ENCODE results near the gene TACC3.

Gene TACC3

GRCh38 chr4:1730532-1731135, 9.3 kb downstream of the TACC3 start:
- H3K36me3 ChIP-seq (ENCODE audit: control insufficient read depth, insufficient read depth, low read length) = peaks cover 69% of the 10 kb centered on the region

DNA sequence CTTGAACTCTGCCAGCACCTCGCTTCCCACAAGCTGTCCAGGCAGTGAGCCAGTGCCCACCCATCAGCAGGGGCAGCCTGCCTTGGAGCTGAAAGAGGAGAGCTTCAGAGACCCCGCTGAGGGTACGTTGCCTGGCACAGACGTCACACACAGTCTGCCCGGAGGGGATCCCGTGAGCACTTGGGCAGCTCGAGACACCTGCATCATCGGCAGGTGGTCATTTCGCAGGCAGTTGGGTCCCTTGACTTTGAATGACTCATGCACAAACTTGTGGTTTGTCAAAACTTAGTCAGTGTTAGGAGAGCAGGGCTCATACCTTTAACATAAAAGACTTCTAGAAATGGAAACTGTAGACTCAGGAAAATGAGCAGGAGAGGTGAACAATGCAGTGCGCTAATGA, 9.9 kb downstream of the TACC3 start:
- no peaks in the 10 kb centered on the region for H3K4me1 ChIP-seq (ENCODE audit: control insufficient read depth, insufficient read depth, low read length)
- H3K36me3 ChIP-seq (ENCODE audit: control insufficient read depth, insufficient read depth, low read length) = peaks cover 68% of the 10 kb centered on the region
- no peaks in the 10 kb centered on the region for H3K27me3 ChIP-seq (ENCODE audit: control insufficient read depth, insufficient read depth, low read length)
- H3K4me3 ChIP-seq (ENCODE audit: low read depth, low read length) = no peak overlapping the region
- no peak overlapping the region for H3K9ac ChIP-seq (ENCODE audit: low read depth, low read length)
- H3K9me3 ChIP-seq (ENCODE audit: control insufficient read depth, insufficient read depth, low read length) = no peaks in the 10 kb centered on the region

More at GRCh38 chr4:1730532-1731135, 9.3 kb downstream of the TACC3 start:
- H3K9ac ChIP-seq (ENCODE audit: low read depth, low read length) = no peak overlapping the region
- no peaks in the 10 kb centered on the region for H3K9me3 ChIP-seq (ENCODE audit: control insufficient read depth, insufficient read depth, low read length)
- H3K4me3 ChIP-seq (ENCODE audit: low read depth, low read length) = no peak overlapping the region
- no peaks in the 10 kb centered on the region for H3K4me1 ChIP-seq (ENCODE audit: control insufficient read depth, insufficient read depth, low read length)
- no peaks in the 10 kb centered on the region for H3K27me3 ChIP-seq (ENCODE audit: control insufficient read depth, insufficient read depth, low read length)

- Histone ChIP-seq H3K36me3 (ENCODE audit: control insufficient read depth, insufficient read depth, low read length) (peaks cover 69% of the 10 kb centered on the region), H3K9me3 (ENCODE audit: control insufficient read depth, insufficient read depth, low read length) (peaks cover 2% of the 10 kb centered on the region), H3K4me1 (ENCODE audit: control insufficient read depth, insufficient read depth, low read length) (no peaks in the 10 kb centered on the region), H3K27me3 (ENCODE audit: control insufficient read depth, insufficient read depth, low read length) (no peaks in the 10 kb centered on the region), H3K9ac (ENCODE audit: low read depth, low read length) (no peak overlapping the region), H3K4me3 (ENCODE audit: low read depth, low read length) (no peak overlapping the region)
Measured at GRCh38 chr4:1732911-1733310, 11.6 kb downstream of the TACC3 start.

DNA sequence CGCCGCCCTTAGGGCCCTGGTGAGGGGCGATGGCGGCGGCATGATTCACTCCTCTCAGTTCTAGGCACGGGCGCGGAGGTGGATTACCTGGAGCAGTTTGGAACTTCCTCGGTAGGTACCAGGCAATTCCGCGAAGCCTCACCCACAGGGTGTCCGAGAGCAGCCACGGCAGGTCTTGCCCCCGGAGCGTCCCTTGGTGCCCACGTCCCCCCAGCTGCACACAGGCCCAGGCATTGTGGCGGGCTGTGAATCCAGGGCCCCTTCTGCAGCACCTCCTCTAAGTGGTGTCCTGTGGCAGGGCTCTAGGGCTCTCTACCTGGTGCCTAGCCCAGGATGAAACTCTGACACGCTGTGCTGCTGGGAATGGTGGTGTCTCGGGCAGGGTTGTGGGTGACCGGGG, 13.9 kb downstream of the TACC3 start:
- H3K4me1 ChIP-seq (ENCODE audit: control insufficient read depth, insufficient read depth, low read length) = no peaks in the 10 kb centered on the region
- no peaks in the 10 kb centered on the region for H3K27me3 ChIP-seq (ENCODE audit: control insufficient read depth, insufficient read depth, low read length)
- no peak overlapping the region for H3K4me3 ChIP-seq (ENCODE audit: low read depth, low read length)
- peaks cover 9% of the 10 kb centered on the region for H3K9me3 ChIP-seq (ENCODE audit: control insufficient read depth, insufficient read depth, low read length)
- H3K36me3 ChIP-seq (ENCODE audit: control insufficient read depth, insufficient read depth, low read length) = peaks cover 75% of the 10 kb centered on the region
- no peak overlapping the region for H3K9ac ChIP-seq (ENCODE audit: low read depth, low read length)

- H3K9ac ChIP-seq (ENCODE audit: low read depth, low read length) = no peak overlapping the region
- H3K36me3 ChIP-seq (ENCODE audit: control insufficient read depth, insufficient read depth, low read length) = peaks cover 82% of the 10 kb centered on the region
- no peaks in the 10 kb centered on the region for H3K4me1 ChIP-seq (ENCODE audit: control insufficient read depth, insufficient read depth, low read length)
- no peaks in the 10 kb centered on the region for H3K27me3 ChIP-seq (ENCODE audit: control insufficient read depth, insufficient read depth, low read length)
- peaks cover 9% of the 10 kb centered on the region for H3K9me3 ChIP-seq (ENCODE audit: control insufficient read depth, insufficient read depth, low read length)
- no peak overlapping the region for H3K4me3 ChIP-seq (ENCODE audit: low read depth, low read length)
Measured at GRCh38 chr4:1736812-1737211, 15.5 kb downstream of the TACC3 start.

- Histone ChIP-seq H3K4me3 (ENCODE audit: low read depth, low read length) (no peak overlapping the region), H3K9ac (ENCODE audit: low read depth, low read length) (no peak overlapping the region), H3K9me3 (ENCODE audit: control insufficient read depth, insufficient read depth, low read length) (peaks cover 9% of the 10 kb centered on the region)
Measured at GRCh38 chr4:1737666-1738065, 16.3 kb downstream of the TACC3 start.

GRCh38 chr4:1738410-1738809, 17.1 kb downstream of the TACC3 start:
- Histone ChIP-seq H3K9ac (ENCODE audit: low read depth, low read length) (no peak overlapping the region), H3K36me3 (ENCODE audit: control insufficient read depth, insufficient read depth, low read length) (peaks cover 79% of the 10 kb centered on the region), H3K4me1 (ENCODE audit: control insufficient read depth, insufficient read depth, low read length) (no peaks in the 10 kb centered on the region), H3K9me3 (ENCODE audit: control insufficient read depth, insufficient read depth, low read length) (peaks cover 9% of the 10 kb centered on the region), H3K4me3 (ENCODE audit: low read depth, low read length) (no peak overlapping the region), H3K27me3 (ENCODE audit: control insufficient read depth, insufficient read depth, low read length) (no peaks in the 10 kb centered on the region)

More at GRCh38 chr4:1737666-1738065, 16.3 kb downstream of the TACC3 start:
- H3K27me3 ChIP-seq (ENCODE audit: control insufficient read depth, insufficient read depth, low read length) = no peaks in the 10 kb centered on the region
- no peaks in the 10 kb centered on the region for H3K4me1 ChIP-seq (ENCODE audit: control insufficient read depth, insufficient read depth, low read length)
- peaks cover 81% of the 10 kb centered on the region for H3K36me3 ChIP-seq (ENCODE audit: control insufficient read depth, insufficient read depth, low read length)

DNA sequence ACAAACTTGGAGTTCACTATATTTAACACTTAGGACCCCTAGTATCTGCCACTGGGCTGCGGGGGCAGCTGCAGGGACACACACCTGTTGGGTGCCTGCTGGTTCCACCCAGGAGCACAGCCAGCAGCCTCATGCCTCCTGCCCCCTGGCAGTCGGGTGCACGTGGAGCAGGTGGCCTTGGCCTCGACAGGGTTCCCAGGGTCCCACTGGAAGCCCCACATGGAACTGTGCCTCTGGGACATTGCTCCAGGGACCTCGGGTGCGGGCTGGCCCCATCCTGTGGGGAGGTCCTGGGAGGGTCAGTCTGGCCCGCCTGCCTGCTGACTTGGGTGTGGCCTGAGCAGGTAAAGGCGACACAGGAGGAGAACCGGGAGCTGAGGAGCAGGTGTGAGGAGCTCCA, 18.0 kb downstream of the TACC3 start:
- no peak overlapping the region for H3K9ac ChIP-seq (ENCODE audit: low read depth, low read length)
- no peaks in the 10 kb centered on the region for H3K4me1 ChIP-seq (ENCODE audit: control insufficient read depth, insufficient read depth, low read length)
- peaks cover 86% of the 10 kb centered on the region for H3K36me3 ChIP-seq (ENCODE audit: control insufficient read depth, insufficient read depth, low read length)
- H3K27me3 ChIP-seq (ENCODE audit: control insufficient read depth, insufficient read depth, low read length) = no peaks in the 10 kb centered on the region
- no peak overlapping the region for H3K4me3 ChIP-seq (ENCODE audit: low read depth, low read length)
- H3K9me3 ChIP-seq (ENCODE audit: control insufficient read depth, insufficient read depth, low read length) = peaks cover 9% of the 10 kb centered on the region

DNA sequence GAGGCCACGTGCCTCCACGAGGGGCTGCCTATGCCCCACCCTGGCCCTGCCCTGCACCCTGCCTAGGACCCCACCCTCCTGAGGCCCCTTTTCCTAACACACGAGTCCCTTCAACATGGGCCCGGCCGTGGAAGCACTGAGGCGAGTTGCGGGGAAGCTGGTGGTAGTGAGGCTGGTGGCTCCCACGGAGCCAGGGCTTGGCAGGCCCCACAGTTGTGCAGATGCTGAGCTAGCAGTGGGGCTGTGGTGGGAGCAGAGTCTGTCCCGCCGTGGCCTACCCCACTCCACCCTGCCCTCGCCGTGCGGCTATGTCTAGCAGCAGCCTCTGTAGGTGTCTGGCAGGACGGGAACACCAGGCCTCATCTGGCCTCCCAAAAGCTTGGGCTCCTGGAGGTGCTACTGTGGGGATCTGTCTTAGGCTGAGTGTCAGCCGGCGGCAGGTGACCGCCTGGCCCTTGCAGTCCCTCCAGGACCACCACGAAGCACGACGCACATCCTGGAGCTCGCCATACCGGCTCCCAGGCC, 18.8 kb downstream of the TACC3 start:
- no peaks in the 10 kb centered on the region for H3K4me1 ChIP-seq (ENCODE audit: control insufficient read depth, insufficient read depth, low read length)
- H3K4me3 ChIP-seq (ENCODE audit: low read depth, low read length) = no peak overlapping the region
- H3K36me3 ChIP-seq (ENCODE audit: control insufficient read depth, insufficient read depth, low read length) = peaks cover 86% of the 10 kb centered on the region
- H3K27me3 ChIP-seq (ENCODE audit: control insufficient read depth, insufficient read depth, low read length) = no peaks in the 10 kb centered on the region
- peaks cover 9% of the 10 kb centered on the region for H3K9me3 ChIP-seq (ENCODE audit: control insufficient read depth, insufficient read depth, low read length)
- H3K9ac ChIP-seq (ENCODE audit: low read depth, low read length) = no peak overlapping the region

DNA sequence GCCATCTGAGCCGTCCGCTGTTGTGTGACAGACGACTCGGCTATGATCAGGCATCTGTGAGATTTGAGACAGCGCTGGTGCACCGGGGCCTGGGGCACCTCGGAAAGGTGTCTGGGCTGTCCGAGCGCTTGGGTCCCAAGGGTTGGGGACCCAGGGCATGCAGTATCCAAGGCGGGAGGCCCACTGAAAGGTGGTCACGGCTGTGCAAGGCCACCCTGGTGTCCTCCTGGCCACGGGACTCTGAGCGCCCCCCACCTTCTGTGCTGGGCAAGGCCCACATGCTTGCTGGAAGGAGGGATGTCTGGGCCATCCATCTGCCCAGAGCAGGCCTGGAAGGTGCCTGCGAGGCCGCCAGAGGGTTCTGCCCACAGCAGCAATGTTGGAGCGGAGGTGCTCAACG, 19.9 kb downstream of the TACC3 start:
- peaks cover 76% of the 10 kb centered on the region for H3K36me3 ChIP-seq (ENCODE audit: control insufficient read depth, insufficient read depth, low read length)
- H3K4me3 ChIP-seq (ENCODE audit: low read depth, low read length) = no peak overlapping the region
- no peak overlapping the region for H3K9ac ChIP-seq (ENCODE audit: low read depth, low read length)
- H3K4me1 ChIP-seq (ENCODE audit: control insufficient read depth, insufficient read depth, low read length) = no peaks in the 10 kb centered on the region
- no peaks in the 10 kb centered on the region for H3K27me3 ChIP-seq (ENCODE audit: control insufficient read depth, insufficient read depth, low read length)
- peaks cover 9% of the 10 kb centered on the region for H3K9me3 ChIP-seq (ENCODE audit: control insufficient read depth, insufficient read depth, low read length)

DNA sequence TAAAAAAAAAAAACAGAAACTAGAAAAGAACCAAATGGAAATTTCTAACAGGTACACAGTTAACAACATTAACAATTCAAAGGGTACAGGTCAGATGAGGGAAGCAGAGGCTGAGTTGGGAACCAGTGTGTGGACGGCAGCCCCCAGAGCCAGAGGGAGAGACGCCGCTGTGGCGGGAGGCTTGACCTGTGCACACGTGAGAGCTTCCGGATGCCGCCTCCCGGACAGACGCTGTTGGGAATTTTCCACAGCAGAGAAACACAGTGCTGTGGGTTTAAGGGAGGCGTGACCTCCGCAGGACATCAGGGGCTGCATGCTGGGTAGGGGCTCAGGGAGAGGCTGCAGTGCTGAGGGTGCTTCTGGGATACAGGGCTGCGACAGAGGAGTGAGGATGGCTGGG, 22.2 kb downstream of the TACC3 start:
- Histone ChIP-seq H3K4me3 (ENCODE audit: low read depth, low read length) (no peak overlapping the region), H3K4me1 (ENCODE audit: control insufficient read depth, insufficient read depth, low read length) (no peaks in the 10 kb centered on the region), H3K9me3 (ENCODE audit: control insufficient read depth, insufficient read depth, low read length) (peaks cover 2% of the 10 kb centered on the region), H3K36me3 (ENCODE audit: control insufficient read depth, insufficient read depth, low read length) (peaks cover 53% of the 10 kb centered on the region), H3K9ac (ENCODE audit: low read depth, low read length) (no peak overlapping the region), H3K27me3 (ENCODE audit: control insufficient read depth, insufficient read depth, low read length) (no peaks in the 10 kb centered on the region)

GRCh38 chr4:1743975-1744374, 22.7 kb downstream of the TACC3 start:
- H3K4me3 ChIP-seq (ENCODE audit: low read depth, low read length) = no peak overlapping the region
- H3K9ac ChIP-seq (ENCODE audit: low read depth, low read length) = no peak overlapping the region
- H3K9me3 ChIP-seq (ENCODE audit: control insufficient read depth, insufficient read depth, low read length) = no peaks in the 10 kb centered on the region
- no peaks in the 10 kb centered on the region for H3K27me3 ChIP-seq (ENCODE audit: control insufficient read depth, insufficient read depth, low read length)
- H3K36me3 ChIP-seq (ENCODE audit: control insufficient read depth, insufficient read depth, low read length) = peaks cover 50% of the 10 kb centered on the region
- no peaks in the 10 kb centered on the region for H3K4me1 ChIP-seq (ENCODE audit: control insufficient read depth, insufficient read depth, low read length)
